HS-27A (cell line): ENCODE results near the gene IL5RA.

Experiments
- DNase-seq: peaks from one replicate; pipeline ENCODE4 v3.0.0-alpha.2; 2012; ENCODE audit warnings: low read depth, missing footprints

IL5RA gene

DNA sequence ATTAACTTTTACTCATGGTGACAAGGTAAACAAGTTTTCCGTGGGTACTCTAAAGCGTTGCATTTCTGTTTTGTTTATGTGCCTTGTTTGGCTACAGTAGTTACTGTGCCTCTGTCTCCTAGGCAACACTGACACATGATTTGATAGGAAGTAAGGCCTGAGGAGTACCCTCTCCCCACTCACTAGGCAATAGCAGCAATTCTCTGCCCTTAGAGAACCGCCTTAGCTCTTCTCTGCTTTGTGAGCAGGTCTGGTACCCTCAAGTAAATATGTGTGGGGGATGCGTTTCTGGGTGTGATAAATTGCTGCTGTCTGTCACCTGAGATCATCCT is at the start of gene IL5RA:
Gene IL5RA, minus strand, starts transcription at position 76 of the 332 bp plus-strand sequence. CDS start 5,390 bp downstream, outside the sequence.
- no peak for DNase-seq

- DNase-seq: no peak
These were observed 47.3 kb upstream of the IL5RA start for GRCh38 chr3:3157484-3157883.

DNA sequence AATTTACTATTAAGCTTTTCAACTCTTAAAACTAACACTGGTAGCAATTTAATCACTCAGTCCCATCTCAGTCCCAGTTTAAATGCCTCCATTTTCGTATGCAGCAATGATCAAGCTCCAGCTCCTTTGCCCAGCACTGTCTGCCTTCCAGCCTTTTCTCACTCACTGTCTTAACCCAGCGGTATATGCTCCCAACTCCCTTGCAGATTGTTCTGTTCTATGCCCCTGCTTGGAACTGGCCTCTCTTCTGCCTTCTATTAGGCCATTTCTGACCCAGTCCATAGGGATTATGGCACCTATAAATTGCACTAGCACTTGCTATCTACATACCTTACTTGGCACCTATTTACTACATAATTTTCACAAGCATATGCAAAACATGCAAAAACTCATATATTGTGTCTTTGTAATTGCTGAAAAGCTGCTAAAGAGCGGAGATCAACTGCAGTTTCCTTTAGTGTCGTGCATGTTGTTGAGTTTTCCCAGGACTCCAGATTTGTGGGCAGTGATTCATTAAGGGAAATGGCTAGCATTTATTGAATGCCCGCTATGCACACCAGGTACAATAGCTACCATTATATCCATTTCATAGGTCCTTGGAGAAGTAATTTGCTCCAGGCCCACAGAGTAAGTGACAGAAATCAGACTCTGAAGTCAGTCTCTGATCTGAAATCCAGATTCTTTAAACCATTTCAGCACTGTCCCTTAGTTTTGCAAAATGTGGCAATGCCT is 44.9 kb upstream of the IL5RA start:
- DNase-seq: no peak

DNA sequence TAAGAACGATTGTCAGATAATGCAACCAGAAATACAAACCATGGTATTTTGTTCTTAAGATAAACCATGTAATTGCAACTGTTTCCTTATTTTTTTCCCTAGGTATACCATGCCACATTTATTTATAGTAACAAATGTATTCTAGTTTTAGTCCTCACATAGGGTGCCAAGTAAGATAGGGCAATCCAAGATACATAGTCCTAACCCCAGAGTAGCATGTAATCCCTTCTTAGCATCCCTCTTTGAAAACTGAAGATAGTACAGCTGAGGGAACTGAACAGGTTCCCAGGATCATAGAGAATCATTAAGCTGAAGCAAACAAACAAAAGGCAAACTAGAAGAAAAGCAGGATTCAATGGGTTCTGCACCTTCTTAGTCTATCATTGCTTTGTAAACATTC is 41.3 kb upstream of the IL5RA start:
- DNase-seq: no peak

DNA sequence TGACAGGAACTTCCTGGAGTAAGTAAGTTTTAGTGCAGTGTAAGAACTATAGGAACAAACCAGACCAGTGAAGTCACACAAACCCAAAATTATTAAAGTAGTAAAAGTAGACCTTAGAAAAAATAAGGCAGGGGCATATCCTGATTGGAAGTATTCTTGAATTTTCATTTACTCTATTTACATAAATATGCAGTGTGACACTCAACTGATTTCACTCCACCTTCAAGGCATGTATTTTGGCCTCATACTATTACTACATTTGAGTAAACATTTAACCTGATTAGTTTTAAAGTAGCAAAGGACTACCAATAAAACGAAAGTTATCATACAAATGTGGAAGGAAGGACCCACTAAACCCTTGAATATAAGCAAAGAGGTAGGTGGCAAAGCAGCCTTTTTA is 39.4 kb upstream of the IL5RA start:
- DNase-seq: no peak

GRCh38 chr3:3145831-3146230 is 35.7 kb upstream of the IL5RA start:
- no peak for DNase-seq

GRCh38 chr3:3141939-3142338 is 31.8 kb upstream of the IL5RA start:
- no peak for DNase-seq

GRCh38 chr3:3137526-3137925 is 27.4 kb upstream of the IL5RA start:
- DNase-seq: no peak

- no peak for DNase-seq
These were observed 24.7 kb upstream of the IL5RA start for GRCh38 chr3:3134750-3135448.

GRCh38 chr3:3133500-3133899 is 23.3 kb upstream of the IL5RA start:
- no peak for DNase-seq

DNA sequence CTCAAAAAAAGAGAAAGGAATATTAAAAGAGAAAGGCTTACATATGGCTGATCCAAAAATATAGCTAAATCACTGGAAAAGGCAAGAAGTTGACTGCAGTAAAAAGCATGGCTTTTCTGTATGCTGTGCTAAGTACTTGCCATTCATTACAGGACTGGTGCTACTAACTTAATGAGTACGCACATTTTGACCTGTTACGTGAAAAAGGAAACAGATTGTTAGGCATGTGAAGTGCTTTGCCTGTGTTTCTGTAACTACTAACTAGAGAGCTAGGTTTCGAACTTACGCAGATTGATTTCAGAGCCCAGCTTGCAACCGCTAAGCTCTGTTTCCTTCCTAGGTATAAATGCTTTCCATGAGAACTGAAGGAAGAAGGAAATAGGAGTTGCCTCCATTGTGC is 19.4 kb upstream of the IL5RA start:
- DNase-seq: no peak

DNA sequence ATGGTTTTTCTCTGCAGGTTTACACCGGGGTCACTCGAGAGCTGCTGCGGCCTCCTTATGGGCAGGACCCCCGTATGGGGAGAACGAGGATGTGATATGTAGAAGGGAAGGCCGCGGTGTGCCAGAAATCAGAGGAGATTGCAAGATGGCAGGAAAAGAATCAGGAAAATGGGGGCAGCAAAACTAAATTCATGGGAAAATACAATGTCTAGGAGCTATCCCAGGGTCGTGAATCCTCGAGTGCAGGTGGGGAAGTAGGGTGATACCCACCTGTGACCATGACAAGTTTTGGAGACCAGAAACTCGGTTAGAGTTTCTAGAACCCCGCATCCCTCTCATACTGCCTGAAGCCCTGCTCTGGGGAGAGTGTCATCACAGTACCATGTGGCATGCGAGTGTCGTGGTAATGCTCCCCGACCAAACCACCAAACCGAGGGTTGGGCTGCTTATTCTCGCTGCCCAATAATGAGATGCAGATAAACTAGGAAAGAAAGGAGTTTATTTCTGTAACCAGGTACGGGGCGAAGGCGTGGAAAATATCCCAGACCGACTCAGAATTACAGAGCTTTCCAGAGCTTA is 17.3 kb upstream of the IL5RA start:
- DNase-seq: peak; percentile 0

- DNase-seq: peak; percentile 53
These were observed 16.6 kb upstream of the IL5RA start, which contains the start of gene TRNT1 for GRCh38 chr3:3126477-3127431. Gene TRNT1, plus strand, starts transcription at chr3:3126940. Its CDS starts 2,101 bp downstream, at chr3:3129041.

DNA sequence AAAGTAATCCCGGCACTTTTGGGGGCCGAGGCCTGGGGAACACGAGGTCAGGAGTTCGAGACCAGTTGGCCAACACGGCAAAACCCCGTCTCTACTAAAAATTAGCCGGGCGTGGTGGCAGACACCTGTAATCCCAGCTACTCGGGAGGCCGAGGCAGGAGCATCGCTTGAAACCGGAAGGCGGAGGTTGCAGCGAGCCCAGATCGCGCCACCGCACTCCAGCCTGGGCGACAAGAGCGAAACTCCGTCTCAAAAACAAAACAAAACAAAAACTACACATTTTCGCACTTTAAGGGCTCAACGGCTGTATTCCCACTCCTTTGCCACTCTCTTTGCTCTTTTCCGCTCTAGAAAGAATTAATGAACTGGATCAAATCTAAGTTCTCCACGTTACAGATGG is 15.8 kb upstream of the IL5RA start:
- no peak for DNase-seq

GRCh38 chr3:3119393-3119851 is 9.2 kb upstream of the IL5RA start:
- DNase-seq: no peak

GRCh38 chr3:3117651-3118050 is 7.5 kb upstream of the IL5RA start:
- no peak for DNase-seq

DNA sequence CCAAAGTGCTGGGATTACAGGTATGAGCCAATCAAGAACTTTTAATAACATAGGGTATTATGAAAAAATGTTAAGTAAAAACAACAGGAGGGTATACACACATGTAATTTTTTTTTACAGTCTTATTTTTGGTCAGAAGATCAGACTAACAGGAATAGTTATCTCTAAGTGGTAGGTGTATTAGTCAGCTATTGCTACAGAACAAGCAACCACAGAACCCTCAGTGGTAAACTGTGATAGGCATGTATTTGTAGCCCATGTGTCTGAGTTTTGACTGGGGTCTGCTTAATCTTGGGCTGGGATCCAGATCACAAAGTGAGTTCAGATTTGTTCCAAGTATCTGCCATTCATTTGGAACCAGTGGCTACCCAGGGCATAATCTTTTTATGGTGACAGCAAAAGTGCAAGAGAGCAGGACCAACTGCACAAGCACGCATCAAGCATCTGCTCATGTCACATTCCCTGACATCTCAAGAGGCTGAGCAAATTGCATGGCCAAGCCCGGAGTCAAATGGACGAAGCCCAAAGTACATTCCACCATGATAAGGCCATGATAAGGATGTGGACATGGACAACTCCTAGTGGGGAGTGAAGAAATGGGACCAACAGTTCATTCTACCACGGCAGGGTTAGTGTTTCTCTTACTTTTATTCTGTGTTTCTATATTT is 3.0 kb upstream of the IL5RA start:
- DNase-seq: no peak

DNA sequence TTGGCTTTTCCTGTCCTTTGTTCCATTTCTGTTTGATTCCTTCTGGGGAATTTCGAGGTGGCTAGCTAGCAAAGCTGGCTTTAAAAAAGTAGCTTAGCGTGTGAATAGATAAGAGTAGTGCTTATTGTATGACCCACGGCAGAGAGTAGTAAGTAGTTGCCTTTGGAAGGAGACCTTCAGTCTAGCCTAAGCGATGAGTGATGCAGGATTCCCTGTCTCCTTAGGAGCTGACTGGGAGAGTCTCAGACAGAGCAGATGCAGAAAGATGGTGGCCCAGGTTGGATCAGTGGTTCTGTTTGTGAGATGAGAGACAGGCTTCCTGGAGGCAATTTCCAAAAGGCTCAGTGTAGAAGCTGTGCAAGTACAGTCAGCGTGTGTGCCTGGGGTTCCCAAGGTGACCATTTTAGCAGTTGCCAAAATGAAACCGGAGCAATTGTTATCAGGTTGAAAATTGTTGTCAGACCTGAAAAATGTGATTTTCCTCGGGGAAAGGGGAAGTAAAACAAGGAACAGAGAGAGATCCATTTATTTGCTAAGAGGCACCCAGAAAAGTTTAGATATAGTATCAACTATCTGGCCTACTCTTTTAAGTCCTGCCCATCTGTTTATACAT is 681 bp upstream of the IL5RA start:
- DNase-seq: no peak

- no peak for DNase-seq
These were observed 521 bp downstream of the IL5RA start for GRCh38 chr3:3109407-3110298.

DNA sequence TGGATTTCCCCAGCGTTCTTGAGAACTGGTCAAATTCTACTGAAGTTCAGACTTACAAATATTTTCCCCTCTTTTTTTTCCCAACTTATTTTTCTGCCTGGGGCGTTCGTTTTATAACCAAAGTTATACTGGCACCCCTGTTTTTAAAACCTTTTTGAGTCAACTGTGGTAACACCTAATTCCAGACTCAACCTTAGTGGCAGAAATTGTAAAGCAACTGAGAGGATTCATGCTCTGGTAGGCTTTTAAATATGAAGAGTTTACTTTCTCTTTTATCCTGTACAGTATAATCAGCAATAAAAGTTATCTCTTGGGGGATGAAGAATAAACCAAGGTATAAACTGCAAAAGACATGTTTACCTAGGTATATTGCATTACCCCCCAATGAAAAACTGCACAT is 2.3 kb downstream of the IL5RA start:
- DNase-seq: no peak
